HG03108 (cell line): ENCODE measurements around the gene TSNAX.

ENCODE experiments used
- ATAC-seq: cut with Tn5 transposase; IDR thresholded peaks from one replicate; pipeline ENCODE4 v1.9.1; 2021; ENCODE audit warnings: moderate library complexity; ENCODE audit not compliant: unreplicated experiment

The TSNAX gene

GRCh38 chr1:231518485-231519034 is 9.9 kb upstream of the TSNAX start:
- ATAC-seq, result no peak

GRCh38 chr1:231519166-231519565 is 9.3 kb upstream of the TSNAX start:
- ATAC-seq, result no peak

- ATAC-seq, result no peak
Observed at GRCh38 chr1:231522038-231522437, 6.4 kb upstream of the TSNAX start.

GRCh38 chr1:231522931-231523642 is 5.4 kb upstream of the TSNAX start:
- ATAC-seq, result no peak

GRCh38 chr1:231523816-231524215 is 4.7 kb upstream of the TSNAX start:
- ATAC-seq, result no peak

GRCh38 chr1:231526536-231526935 is 1.9 kb upstream of the TSNAX start:
- ATAC-seq, result no peak

- ATAC-seq, result peak; percentile 12
Observed at GRCh38 chr1:231527586-231528171, 790 bp upstream of the TSNAX start.

GRCh38 chr1:231533240-231533639 is 4.8 kb downstream of the TSNAX start:
- no peak for ATAC-seq

GRCh38 chr1:231534703-231535159 is 6.3 kb downstream of the TSNAX start:
- no peak for ATAC-seq

- no peak for ATAC-seq
Observed at GRCh38 chr1:231536099-231536498, 7.6 kb downstream of the TSNAX start.

- ATAC-seq, result no peak
Observed at GRCh38 chr1:231540847-231541246, 12.4 kb downstream of the TSNAX start.

- ATAC-seq, result no peak
Observed at GRCh38 chr1:231541842-231542241, 13.4 kb downstream of the TSNAX start.

- ATAC-seq, result no peak
Observed at GRCh38 chr1:231544943-231545592, 16.6 kb downstream of the TSNAX start.

GRCh38 chr1:231546693-231547092 is 18.2 kb downstream of the TSNAX start:
- ATAC-seq, result no peak

- no peak for ATAC-seq
Observed at GRCh38 chr1:231549733-231550447, 21.4 kb downstream of the TSNAX start.

GRCh38 chr1:231550448-231550781 is 21.9 kb downstream of the TSNAX start:
- ATAC-seq, result no peak

GRCh38 chr1:231553320-231553719 is 24.9 kb downstream of the TSNAX start:
- ATAC-seq, result no peak

GRCh38 chr1:231554969-231555368 is 26.5 kb downstream of the TSNAX start:
- ATAC-seq, result no peak

- no peak for ATAC-seq
Observed at GRCh38 chr1:231557411-231557810, 28.9 kb downstream of the TSNAX start.

GRCh38 chr1:231557898-231558707 is 29.6 kb downstream of the TSNAX start:
- no peak for ATAC-seq
